ENCODE measurements around the gene SRRM1. TPM values are rescaled to one million over a fixed set of nuclear protein-coding genes. Genes with fewer than 3 reads are reported as not detected.

The SRRM1 gene
- total RNA-seq, 1 experiment from 2014 or later = 290 TPM

- no peaks in the 10 kb centered on the region for H3K27me3 ChIP-seq (ENCODE audit: insufficient read depth, low read length)
- no peak overlapping the region for H2BK15ac ChIP-seq (ENCODE audit: low read depth, low read length)
- H2AK5ac ChIP-seq (ENCODE audit: insufficient read length, low read length) = no peak overlapping the region
- H4K8ac ChIP-seq (replicated peaks; ENCODE audit: insufficient read length, low read depth, low read length) = no peak overlapping the region
- DNase-seq = no peak
- H3K56ac ChIP-seq (ENCODE audit: insufficient read length, low read depth, low read length) = no peak overlapping the region
- H3K23ac ChIP-seq (ENCODE audit: insufficient read length, low read depth, low read length) = no peak overlapping the region
- Mint-ChIP-seq H3K27ac (no peak overlapping the region), H3K4me3 (no peak overlapping the region), H3K27me3 (ENCODE audit: low read depth) (no peaks in the 10 kb centered on the region), H3K4me1 (no peaks in the 10 kb centered on the region; a peak in 1 of 4 replicates), H3K9me3 (no peaks in the 10 kb centered on the region), H3K36me3 (ENCODE audit: insufficient read depth in 1 of 3, low read depth in 3 of 3) (no peaks in the 10 kb centered on the region)
- H3K4me2 ChIP-seq (ENCODE audit: insufficient read depth, insufficient read length, low read length) = no peak overlapping the region
- H3K9me3 ChIP-seq (ENCODE audit: control insufficient read depth, low read depth, low read length) = no peaks in the 10 kb centered on the region
- H3K14ac ChIP-seq (ENCODE audit: insufficient read depth, low read length) = no peak overlapping the region
- H3K9ac ChIP-seq (ENCODE audit: extremely low read depth, insufficient read length, low read length) = no peak overlapping the region
- no peak overlapping the region for H3K4ac ChIP-seq (ENCODE audit: low read depth, low read length)
- H2BK5ac ChIP-seq (ENCODE audit: insufficient read length, low read length) = no peak overlapping the region
- no peak overlapping the region for H3K18ac ChIP-seq (ENCODE audit: insufficient read length, low read depth, low read length)
- H4K5ac ChIP-seq (ENCODE audit: insufficient read length, low read depth, low read length) = no peak overlapping the region
- H4K20me1 ChIP-seq (ENCODE audit: control insufficient read depth, insufficient read depth, insufficient read length) = no peaks in the 10 kb centered on the region
- H3K27ac ChIP-seq (ENCODE audit: insufficient read length, low read depth, low read length) = no peak overlapping the region
- H2AFZ ChIP-seq (ENCODE audit: low read length) = no peak overlapping the region
- no peak overlapping the region for H3T11ph ChIP-seq (ENCODE audit: low read length)
- no peak for TF ChIP-seq CTCF (conservative IDR thresholded peaks at IDR 0.05)
- H3K79me2 ChIP-seq (ENCODE audit: insufficient read depth, low read length) = no peaks in the 10 kb centered on the region
- H2BK120ac ChIP-seq (ENCODE audit: low read depth, low read length, poor library complexity, severe bottlenecking) = no peak overlapping the region
- H3K4me1 ChIP-seq (ENCODE audit: insufficient read depth, low read length) = no peaks in the 10 kb centered on the region
- no peaks in the 10 kb centered on the region for H3K79me1 ChIP-seq (ENCODE audit: insufficient read depth, low read depth, low read length, poor library complexity, severe bottlenecking)
- no peak overlapping the region for H4K91ac ChIP-seq (ENCODE audit: insufficient read length, low read depth, low read length)
- no CpG with 5 or more reads among the region's 5 CpGs for WGBS (ENCODE audit: extremely low coverage, insufficient read length, low lambda C conversion rate)
- H3K23me2 ChIP-seq (ENCODE audit: insufficient read length, low read depth, low read length, poor library complexity, severe bottlenecking) = no peaks in the 10 kb centered on the region
- H2BK20ac ChIP-seq (ENCODE audit: low read depth, low read length, poor library complexity, severe bottlenecking) = no peak overlapping the region
- no peak overlapping the region for H2BK12ac ChIP-seq (ENCODE audit: insufficient read length, low read depth, low read length)
Measured at GRCh38 chr1:24600551-24600950, 42.6 kb upstream of the SRRM1 start.
